HUDEP-2 (cell line): Measurements from ENCODE around the gene TMPRSS3.

Experiments
- DNase-seq, 76 experiments: peaks; one replicate each; lab custom pipeline; 2025; ENCODE audit not compliant: unreplicated experiment in 76 of 76; lab: John Stamatoyannopoulos, UW

Gene TMPRSS3

GRCh38 chr21:42429021-42429420 lies 33.2 kb upstream of the TMPRSS3 start:
- DNase-seq: no peak

- no peak for DNase-seq
These were observed 32.1 kb upstream of the TMPRSS3 start for GRCh38 chr21:42427809-42428419.

- no peak for DNase-seq
These were observed 31.1 kb upstream of the TMPRSS3 start for GRCh38 chr21:42426876-42427480.

- DNase-seq: no peak
These were observed 30.6 kb upstream of the TMPRSS3 start for GRCh38 chr21:42426424-42426823.

GRCh38 chr21:42425591-42425990 lies 29.7 kb upstream of the TMPRSS3 start:
- no peak for DNase-seq

- DNase-seq: no peak
These were observed 29.2 kb upstream of the TMPRSS3 start for GRCh38 chr21:42424914-42425541.

GRCh38 chr21:42423685-42424084 lies 27.8 kb upstream of the TMPRSS3 start:
- DNase-seq: no peak

- no peak for DNase-seq
These were observed 27.4 kb upstream of the TMPRSS3 start for GRCh38 chr21:42423197-42423675.

GRCh38 chr21:42421018-42421793 lies 25.4 kb upstream of the TMPRSS3 start:
- no peak for DNase-seq

GRCh38 chr21:42419845-42420244 lies 24.0 kb upstream of the TMPRSS3 start:
- no peak for DNase-seq

- DNase-seq: no peak
These were observed 23.0 kb upstream of the TMPRSS3 start for GRCh38 chr21:42418886-42419285.

GRCh38 chr21:42417533-42417932 lies 21.7 kb upstream of the TMPRSS3 start:
- no peak for DNase-seq

- no peak for DNase-seq
These were observed 19.3 kb upstream of the TMPRSS3 start for GRCh38 chr21:42414928-42415769.

- DNase-seq: no peak
These were observed 18.7 kb upstream of the TMPRSS3 start for GRCh38 chr21:42414553-42414927.

GRCh38 chr21:42414066-42414465 lies 18.2 kb upstream of the TMPRSS3 start:
- DNase-seq: no peak

- no peak for DNase-seq
These were observed 17.6 kb upstream of the TMPRSS3 start for GRCh38 chr21:42413500-42413899.

- DNase-seq: no peak
These were observed 17.2 kb upstream of the TMPRSS3 start for GRCh38 chr21:42413093-42413492.

GRCh38 chr21:42412636-42412933 lies 16.7 kb upstream of the TMPRSS3 start:
- no peak for DNase-seq

- DNase-seq: no peak
These were observed 16.2 kb upstream of the TMPRSS3 start for GRCh38 chr21:42411891-42412635.
